Measurements from ENCODE around the gene ZCWPW1.
"Not testable (repeated sequence)": the region's sequence is repeated elsewhere in the genome, so short reads cannot be mapped to it uniquely, and the experiment has no call there.

Gene ZCWPW1

GRCh38 chr7:100455206-100455605, 26.7 kb upstream of the ZCWPW1 start:
- no peak for DNase-seq

- DNase-seq, result not testable (repeated sequence)
These were observed 25.4 kb upstream of the ZCWPW1 start for GRCh38 chr7:100453854-100454253.

- no peak for DNase-seq
These were observed 24.0 kb upstream of the ZCWPW1 start for GRCh38 chr7:100452513-100452912.

GRCh38 chr7:100449190-100449795, 20.8 kb upstream of the ZCWPW1 start:
- no peak for DNase-seq

GRCh38 chr7:100447363-100447762, 18.9 kb upstream of the ZCWPW1 start:
- not testable (repeated sequence) for DNase-seq

GRCh38 chr7:100446040-100446439, 17.5 kb upstream of the ZCWPW1 start:
- no peak for DNase-seq

- peak; percentile 48 for DNase-seq
These were observed 16.1 kb upstream of the ZCWPW1 start for GRCh38 chr7:100444311-100445278.

- DNase-seq, result peak; percentile 36
These were observed 14.8 kb upstream of the ZCWPW1 start for GRCh38 chr7:100443096-100443840.

- DNase-seq, result peak; percentile 57
These were observed 13.4 kb upstream of the ZCWPW1 start for GRCh38 chr7:100441641-100442535.

- not testable (repeated sequence) for DNase-seq
These were observed 10.7 kb upstream of the ZCWPW1 start for GRCh38 chr7:100439244-100439643.

GRCh38 chr7:100438731-100439130, 10.2 kb upstream of the ZCWPW1 start:
- not testable (repeated sequence) for DNase-seq

GRCh38 chr7:100438172-100438571, 9.7 kb upstream of the ZCWPW1 start:
- no peak for DNase-seq

GRCh38 chr7:100437150-100438100, 8.9 kb upstream of the ZCWPW1 start:
- DNase-seq, result no peak

GRCh38 chr7:100435401-100436304, 7.2 kb upstream of the ZCWPW1 start:
- DNase-seq, result peak; percentile 83

- DNase-seq, result no peak
These were observed 6.0 kb upstream of the ZCWPW1 start for GRCh38 chr7:100434297-100435144.

GRCh38 chr7:100433592-100434296, 5.2 kb upstream of the ZCWPW1 start:
- no peak for DNase-seq

GRCh38 chr7:100433276-100433591, 4.7 kb upstream of the ZCWPW1 start:
- DNase-seq, result no peak

GRCh38 chr7:100432621-100433275, 4.2 kb upstream of the ZCWPW1 start:
- DNase-seq, result no peak
